GM04504 (cell line): Measurements from ENCODE around the gene TEX22.

Source experiments
- DNase-seq: peaks from one replicate; pipeline ENCODE4 v3.0.0-alpha.2; 2012; ENCODE audit warnings: low read depth

Gene TEX22

DNA sequence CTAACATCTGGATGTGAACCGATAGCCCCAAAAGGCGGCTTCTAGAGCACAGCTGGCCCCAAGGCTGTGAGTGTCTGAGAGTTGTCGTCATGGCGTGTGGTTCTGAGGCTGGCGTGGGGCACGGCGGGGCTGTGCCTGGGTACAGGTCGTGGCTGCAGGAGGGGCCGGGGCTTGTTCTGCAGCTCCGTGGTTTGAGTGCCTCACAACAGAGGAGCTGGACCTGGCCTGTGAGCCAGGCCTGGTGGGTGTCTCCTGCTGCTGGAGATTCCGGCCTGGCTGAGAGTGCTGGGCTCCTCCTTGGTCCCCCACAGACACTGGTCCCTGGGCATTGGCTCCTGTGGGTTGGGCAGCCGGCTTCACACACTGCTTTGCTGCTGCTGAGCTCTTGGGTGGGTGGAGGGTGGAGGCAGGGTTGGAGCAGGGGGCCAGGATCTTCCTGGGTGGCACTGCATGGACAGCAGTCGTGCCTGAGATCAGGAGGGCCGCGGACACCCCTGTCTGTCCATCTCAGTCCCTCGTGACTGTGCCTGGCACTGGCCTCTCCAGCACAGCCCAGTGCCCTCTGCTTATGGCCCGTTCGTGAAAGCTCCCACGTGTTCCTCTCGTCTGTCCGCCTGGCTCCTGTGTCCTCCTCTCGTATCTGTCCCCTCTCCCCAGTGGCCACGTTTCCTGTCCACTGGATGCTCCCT, 31.8 kb upstream of the TEX22 start:
- no peak for DNase-seq

DNA sequence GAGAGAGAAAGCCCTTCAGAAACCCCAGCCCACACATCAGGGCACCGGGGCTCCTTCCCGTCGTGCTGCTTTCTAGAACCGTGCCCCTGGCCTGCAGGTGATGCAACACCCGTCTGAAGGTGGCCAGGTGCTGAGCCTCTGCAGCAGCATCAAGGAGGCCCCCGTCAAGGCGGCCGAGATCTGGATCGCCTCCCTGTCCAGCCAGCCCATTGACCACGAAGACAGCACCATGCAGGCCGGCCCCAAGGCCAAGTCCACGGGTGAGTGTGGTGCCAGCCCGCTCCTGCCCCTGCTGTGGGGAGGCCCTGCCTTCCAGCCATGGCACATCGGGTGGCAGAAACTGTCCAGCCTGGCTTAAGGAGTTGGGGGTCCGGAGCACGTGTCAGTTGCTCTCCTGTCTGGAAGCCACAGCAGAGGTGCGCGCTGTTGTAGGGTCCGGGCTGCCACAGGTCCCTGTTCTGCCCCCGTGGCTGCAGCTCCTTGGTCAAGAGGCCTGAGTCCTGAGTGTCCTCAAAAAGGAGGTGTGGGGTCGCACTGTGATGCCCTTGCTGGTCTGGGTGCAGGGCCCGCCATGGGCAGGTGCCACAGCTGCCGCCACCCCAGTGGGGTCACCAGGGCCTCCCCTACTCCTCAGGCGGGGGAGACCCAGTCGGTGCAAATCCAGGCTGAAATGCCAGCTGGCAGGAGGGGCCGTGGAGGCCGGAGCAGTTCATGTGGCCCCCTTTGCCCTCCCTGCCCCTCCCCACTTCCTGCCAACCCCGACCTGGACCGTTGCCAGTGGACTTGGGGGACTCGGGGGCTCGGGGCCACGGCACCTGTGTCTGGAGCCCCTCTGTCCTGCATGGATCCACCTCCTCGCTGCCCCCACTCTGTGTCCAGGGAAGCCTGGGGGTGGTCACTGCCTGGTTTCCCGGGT, 31.0 kb upstream of the TEX22 start:
- no peak for DNase-seq

DNA sequence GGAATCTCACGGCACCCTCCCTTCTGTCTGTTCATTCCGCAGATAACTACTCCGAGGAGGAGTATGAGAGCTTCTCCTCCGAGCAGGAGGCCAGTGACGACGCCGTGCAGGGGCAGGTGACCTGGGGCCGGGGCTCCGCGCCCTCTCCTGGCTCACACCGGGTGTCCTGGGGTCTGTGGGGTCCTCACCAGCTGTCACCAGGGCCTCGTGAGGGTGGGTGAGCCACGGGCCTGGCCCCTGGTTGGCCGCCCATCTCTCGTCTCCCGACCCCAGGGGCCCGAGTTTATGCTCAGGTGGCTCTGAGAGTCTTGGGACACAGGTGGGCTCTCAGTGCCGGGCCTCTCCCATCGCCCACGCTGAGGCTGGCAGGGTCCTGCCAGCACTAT, 30.3 kb upstream of the TEX22 start:
- DNase-seq = no peak

DNA sequence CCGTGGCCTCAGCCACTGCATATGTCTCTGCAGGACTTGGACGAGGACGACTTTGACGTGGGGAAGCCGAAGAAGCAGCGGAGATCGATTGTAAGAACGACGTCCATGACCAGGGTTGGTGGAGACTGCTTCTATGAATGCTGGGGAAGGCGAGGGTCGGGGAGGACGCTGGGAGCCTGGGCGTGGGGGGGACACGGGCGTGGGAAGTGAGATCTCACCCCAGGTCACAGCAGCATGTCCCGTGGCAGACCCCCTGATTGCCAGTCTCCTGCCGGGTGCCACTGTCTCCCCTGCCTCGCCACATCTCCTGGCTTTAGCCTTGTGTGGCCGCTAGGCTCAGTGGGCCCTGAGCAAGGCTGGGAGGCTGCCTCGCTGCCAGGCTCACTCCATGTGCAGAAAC, 29.9 kb upstream of the TEX22 start:
- DNase-seq = no peak

DNA sequence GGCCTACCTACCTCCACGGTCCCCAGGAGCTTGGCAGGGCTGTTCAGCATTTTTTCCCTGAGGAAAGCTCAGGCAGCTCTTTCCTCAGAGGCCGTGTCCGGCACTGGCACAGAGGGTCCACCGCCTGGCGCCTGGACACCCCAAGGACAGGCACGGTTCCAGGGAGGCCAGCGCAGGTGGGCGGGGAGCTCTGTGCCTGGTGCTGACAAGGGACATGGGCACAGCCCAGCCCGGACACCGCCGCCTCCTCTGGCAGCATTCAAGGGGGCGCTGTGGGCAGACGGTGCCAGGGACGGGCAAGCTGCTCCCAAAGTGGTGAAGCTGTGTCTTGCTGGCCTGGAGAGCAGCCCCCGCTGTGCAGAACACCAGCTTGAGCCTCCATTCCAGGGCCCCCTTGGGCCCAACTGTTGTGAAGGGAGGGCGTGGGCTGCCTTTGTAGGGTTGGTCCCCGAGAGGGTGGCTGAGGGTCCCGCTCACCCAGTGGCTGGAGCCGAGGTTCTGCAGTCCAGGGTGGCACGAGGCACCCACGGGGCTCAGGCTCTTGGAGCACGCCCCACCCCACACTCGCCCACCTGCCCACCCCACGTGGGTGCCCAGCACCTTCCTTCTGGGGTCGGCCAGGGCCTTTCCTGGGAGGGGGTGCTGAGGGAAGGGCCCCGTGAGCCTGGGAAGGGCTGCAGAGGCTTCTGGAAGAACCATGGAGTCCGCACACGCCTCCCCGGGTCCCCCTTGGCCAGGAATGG, 29.3 kb upstream of the TEX22 start:
- DNase-seq = no peak

DNA sequence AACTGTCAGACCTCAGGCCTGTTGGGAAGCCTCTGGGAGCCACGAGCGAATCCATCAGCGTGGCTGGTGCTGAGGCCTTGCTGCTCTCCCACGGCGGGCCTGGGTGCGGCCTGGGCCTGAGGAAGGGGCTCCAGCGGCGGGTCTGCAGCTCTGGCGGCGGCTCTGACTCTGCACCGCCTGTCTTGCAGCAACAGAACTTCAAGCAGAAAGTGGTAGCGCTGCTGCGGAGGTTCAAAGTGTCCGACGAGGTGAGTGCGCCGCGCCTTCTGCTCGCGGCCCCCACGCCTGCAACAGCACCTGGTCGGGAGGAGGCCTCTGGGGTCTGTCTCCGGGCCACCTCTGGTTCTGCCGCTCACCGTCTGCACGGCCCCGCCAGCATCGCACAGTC, 28.7 kb upstream of the TEX22 start:
- no peak for DNase-seq

DNA sequence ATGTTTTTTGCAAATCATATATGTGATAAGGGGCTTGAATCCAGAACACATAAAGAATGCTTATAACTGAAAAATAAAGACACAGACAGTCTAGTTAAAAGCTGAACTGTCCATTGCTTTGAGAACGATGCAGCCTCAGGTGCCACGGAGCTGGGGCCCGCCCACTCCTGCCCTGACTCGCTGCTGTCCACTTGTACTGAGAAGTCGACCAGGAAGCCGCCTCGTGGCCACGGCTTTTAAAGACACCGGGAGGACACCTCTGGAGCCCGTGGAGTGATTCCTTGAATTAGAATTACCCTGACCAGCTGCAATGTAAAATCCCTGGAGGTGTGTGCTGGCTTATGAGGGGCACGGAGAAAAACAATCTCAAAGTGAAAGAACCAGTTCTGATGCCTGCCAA, 23.9 kb upstream of the TEX22 start:
- DNase-seq = no peak

DNA sequence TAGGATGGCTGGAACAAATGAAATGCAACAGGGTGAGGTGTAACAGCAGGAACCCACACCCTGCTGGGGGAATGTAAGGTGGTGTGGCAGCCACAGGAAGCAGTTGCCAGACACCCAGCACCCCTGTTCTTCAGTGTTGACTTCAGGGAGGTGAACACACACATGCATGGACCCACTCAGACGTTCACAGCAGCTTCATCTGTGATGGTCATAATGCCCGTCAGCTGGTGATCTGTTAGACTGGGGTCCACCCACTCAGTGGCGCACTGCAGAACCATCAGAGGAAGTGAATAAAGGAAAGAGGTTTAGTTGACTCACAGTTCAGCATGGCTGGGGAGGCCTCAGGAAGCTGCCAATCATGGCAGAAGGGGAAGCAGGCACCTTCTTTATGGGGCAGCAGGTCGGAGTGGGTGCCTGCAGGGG, 22.7 kb upstream of the TEX22 start:
- no peak for DNase-seq

DNA sequence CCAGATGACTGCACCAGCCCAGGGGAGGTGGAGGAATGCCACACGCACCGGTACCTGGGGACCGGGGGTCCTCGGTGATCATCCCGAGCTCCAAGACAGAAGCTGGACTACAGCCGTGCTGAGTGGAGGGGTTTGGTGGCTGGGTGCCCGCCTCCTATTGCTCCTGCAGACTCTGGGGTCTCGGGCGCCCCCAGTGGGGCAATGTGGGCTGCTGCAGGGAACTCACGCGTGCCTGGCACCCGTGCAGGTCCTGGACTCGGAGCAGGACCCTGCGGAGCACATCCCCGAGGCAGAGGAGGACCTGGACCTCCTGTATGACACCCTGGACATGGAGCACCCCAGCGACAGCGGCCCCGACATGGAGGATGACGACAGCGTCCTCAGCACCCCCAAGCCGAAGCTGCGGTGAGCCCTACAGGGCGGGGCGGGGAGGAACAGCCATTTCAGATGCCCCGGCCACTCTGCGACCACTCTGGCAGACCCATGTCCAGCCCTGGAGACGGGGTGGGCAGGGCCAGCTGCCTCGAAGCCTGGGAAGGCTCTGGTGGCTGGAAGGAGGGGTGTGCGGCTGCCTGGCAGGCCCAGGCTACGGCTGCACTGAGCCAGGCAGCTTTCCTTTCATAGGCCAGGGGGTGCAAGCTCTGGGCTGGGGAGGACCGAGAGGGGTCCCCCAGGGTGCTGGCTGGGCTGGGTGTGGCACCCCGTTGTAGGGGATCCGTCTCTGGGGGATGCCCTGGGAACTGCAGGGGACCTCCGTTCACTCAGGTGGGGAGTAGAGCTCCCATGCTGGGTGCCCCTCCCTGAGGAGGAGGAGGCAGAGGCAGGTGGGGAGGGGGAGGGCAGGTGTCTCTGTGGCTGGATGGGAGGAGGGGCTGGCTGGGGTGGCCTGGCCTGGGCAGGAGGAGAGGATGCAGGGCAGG, 21.6 kb upstream of the TEX22 start:
- no peak for DNase-seq

DNA sequence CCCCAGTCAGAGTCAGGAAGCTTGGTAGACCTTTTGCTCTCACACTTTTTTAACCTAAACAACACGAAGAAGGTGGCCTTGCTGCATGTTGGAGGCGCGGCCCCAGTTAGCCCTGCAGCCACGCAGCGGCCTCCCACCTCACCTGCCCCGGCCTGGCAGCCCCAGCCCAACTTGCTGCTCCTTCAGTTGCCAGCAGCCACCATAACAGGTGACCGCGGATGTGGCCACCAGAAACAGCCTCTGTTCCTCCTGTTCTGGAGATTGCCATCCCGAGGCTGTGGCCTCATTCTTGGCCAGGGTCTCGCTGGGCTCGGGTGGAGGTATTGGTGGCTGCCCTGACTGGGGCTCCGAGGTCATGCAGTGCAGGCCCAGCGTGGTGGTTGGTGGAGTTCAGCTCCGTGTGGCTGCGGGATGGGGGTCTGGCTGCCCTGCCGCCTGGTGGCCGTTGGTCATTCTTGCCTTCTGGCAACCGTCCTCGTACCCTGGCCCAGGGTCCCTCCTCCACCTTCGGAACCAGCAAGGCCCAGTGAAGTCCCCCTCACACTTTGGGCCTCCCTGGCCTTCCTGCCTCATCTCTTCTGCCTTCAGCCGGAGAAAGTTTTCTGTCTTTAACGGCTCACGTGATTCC, 20.7 kb upstream of the TEX22 start:
- DNase-seq = no peak

DNA sequence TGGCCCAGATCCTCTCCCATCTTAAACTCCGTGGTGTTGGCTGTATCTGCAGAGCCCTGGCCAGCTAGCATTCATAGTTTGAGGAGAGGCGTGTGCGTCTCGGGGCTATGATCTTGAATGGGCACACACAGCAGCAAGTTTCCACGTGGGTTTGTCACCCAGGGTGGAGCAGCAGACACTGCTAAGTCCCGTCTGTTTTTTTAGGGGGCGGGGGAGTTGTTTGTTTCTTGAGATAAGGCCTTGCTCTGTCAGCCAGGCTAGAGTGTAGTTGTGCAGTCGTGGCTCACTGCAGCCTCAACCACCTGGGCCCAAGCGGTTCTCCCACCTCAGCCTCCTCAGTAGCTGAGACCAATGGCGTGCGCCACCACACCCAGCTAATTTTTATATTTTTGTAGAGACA, 20.1 kb upstream of the TEX22 start:
- no peak for DNase-seq

DNA sequence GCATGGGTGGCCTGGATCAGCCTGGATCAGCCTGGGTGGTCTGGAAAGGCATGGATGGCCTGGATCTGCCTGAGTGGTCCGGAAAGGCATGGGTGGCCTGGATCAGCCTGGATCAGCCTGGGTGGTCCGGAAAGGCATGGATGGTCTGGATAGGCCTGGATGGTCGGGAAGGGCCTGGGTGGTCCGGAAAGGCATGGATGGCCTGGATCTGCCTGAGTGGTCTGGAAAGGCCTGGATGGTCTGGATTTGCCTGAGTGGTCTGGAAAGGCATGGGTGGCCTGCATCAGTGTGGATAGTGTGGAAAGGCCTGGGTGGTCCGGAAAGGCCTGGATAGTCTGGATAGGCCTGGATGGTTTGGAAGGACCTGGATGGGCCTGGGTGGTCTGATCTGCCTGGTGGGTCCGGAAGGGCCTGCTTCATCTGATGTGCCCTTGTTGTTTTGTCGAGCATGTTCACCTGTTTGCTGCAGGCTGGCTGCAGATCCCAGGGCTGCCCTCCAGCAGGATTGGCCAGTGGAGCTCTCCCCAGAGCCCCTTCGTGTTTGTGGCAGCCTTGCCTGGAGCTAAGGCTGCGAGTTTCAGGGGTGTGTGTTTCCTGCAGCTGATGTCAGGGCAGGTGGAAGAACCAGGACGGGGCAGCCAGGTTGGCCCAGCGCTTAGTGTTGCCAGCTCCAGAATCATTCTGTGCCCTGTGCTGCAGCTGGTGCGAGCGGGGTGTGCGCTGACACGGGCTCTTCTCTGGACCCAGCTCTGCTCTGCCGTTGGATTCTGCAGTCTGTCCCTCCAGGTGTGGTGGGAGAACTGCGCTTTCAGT, 19.3 kb upstream of the TEX22 start:
- DNase-seq = no peak

DNA sequence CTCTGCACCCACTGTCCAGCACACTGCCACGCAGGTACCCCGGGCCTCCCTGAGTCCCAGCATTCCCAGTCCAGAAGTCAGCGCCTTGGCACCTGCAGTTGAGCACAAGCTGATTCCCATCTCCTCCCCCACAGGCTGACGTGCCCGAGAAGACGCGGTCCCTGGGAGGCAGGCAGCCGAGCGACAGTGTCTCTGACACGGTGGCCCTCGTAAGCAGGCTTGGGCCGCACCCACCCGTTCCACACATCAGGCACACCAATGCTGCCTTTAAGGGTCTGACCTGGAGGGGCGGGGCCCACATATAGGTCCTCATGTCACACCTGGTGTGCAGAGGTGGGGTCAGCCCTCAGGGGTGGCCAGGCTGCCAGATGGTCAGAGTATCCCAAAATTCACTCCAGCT, 18.4 kb upstream of the TEX22 start:
- DNase-seq = no peak

DNA sequence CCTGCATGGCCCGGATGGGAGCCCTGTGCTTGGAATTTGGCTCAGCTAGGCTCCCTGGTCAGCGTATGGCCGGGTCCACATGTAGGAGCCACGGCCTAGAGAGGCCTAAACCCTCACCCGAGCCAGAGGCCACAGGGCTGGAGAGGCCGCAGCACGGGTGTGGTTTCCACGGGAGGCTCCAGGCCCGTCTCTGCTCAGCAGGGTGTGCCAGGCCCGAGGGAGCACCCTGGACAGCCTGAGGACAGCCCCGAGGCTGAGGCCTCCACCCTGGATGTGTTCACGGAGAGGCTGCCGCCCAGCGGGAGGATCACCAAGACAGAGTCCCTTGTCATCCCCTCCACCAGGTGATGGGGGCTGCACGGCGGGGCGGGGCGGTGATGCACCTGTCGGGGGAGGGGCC, 17.6 kb upstream of the TEX22 start:
- DNase-seq = no peak

DNA sequence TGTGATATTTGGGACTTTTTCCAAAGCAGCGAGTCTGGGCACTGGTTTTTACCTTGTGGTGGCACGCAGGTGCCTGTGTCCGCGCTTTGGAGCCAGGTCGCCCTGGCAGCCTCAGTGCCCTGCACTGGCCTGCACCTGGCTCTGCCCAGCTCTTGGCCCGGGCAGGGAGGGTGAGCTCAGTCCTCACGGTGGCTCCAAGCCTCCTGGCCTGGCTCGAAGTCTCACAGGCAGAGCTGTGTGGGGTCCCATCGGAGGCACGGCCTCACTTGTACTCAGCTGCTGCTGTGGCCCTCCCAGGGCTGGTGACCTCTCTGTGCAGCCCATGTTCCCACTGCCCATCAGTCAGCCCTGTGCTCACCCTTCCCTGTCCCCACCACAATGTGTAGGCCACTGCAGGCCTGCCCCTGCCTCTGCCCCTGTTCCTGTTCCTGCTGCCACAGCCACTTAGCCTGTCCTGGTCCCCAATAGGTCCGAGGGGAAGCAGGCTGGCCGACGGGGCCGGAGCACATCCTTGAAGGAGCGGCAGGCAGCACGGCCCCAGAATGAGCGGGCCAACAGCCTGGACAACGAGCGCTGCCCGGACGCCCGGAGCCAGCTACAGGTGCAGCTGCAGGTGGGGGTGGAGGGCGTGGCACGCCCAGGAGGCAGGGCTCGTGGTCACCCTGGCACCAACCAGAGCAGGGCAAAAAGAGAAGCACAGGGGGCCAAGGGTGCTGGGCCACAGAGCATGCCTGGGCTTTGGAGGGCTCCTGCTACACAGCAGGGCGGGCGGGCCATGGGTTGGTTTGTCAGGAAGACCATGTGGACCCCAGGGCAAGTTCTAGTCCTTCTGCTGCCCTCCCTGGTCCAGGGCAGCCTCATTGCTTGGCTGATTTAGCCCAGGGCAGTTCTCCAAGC, 16.6 kb upstream of the TEX22 start:
- no peak for DNase-seq

DNA sequence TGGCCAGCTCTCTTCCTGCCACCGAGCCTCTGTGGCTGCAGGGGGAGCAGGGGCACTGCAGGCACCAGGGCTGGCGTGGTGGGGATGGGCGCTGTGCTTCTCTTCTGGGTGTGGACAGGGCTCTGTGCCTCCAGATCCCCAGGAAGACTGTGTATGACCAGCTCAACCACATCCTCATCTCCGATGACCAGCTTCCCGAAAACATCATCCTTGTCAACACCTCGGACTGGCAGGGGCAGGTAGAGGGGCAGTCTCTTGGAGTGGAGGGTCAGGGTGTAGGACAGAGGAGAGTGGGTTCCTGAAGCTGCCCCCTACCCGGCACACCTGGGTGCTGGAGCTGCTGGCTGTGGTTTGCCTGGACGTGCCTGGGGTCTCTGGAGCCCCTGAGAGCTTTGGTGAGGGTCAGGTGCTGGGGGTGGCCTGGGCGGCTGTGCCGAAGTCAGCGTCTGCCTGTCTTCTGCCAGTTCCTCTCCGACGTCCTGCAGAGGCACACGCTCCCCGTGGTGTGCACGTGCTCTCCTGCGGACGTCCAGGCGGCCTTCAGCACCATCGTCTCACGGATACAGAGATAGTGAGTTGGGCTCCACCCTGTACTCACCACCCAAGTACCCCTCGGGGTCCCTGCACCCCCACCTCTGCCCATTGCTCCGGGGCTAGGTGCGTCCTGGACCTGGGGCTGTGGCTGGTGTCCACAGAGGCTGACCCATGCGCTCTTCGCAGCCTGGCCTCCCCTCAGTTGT, 15.8 kb upstream of the TEX22 start:
- DNase-seq = no peak

DNA sequence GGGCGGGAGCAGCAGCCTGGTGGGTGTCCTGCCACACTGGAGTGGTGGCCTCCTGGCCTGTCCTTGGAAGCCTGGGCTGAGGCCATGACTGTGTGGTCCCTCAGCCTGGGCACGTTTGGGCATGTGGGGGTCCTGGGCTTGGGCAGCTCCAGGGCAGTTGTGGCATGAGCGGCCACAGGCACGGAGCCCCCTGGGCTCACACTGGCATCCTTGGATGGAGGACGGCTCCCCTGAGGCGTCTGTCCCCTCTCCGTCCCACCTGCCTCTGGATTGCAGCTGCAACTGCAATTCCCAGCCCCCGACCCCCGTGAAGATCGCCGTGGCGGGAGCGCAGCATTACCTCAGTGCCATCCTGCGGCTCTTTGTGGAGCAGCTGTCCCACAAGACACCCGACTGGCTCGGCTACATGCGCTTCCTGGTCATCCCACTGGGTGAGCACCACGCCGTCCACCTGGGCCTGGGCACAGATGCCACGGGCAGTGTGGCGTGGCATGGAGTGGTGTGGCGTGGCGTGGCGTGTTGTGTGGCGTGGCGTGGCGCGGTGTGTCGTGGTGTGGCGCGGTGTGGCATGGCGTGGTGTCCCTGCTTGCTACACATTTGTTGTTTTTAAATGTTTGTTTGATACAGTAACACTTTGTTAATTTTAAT, 15.1 kb upstream of the TEX22 start:
- DNase-seq = no peak

DNA sequence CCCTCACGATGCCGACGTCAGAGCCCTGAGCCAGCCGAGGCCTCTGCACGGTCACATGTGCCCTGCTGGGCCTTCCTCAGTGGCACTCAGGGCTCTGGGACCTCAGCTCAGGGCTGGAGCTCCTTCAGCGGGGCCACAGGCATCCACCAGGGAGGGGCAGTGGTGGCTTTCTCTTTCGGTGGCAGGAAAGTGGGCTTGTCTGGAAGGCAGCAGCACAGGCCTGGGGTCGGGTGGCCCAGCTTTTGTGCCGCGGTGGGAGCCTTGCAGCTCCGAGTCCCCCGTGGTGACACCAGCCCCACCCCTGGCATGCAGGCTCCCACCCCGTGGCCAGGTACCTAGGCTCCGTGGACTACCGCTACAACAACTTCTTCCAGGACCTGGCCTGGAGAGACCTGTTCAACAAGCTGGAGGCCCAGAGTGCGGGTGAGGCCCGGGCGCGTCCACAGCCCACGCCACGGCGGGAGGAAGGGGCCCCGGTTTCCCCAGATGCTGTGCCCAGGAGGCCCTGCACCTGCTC, 14.2 kb upstream of the TEX22 start:
- DNase-seq = no peak
